ENCODE results near the gene NFYB. TPM values are rescaled to one million over a fixed set of nuclear protein-coding genes. Genes with fewer than 3 reads are reported as not detected.

Gene NFYB
- total RNA-seq, 6 experiments from 2014 or later = 20.0 to 33.3 (median 27.0) TPM

GRCh38 chr12:104154286-104154685, 16.3 kb upstream of the NFYB start:
- H3K27me3 Mint-ChIP-seq (ENCODE audit: insufficient read depth) = peaks cover 9% of the 10 kb centered on the region
- H3K27ac Mint-ChIP-seq = no peak overlapping the region
- H3K4me3 Mint-ChIP-seq = no peak overlapping the region
- H3K9me3 Mint-ChIP-seq = no peaks in the 10 kb centered on the region
- TF ChIP-seq CTCF (IDR thresholded peaks at IDR 0.05) = no peak
- H3K4me1 Mint-ChIP-seq (ENCODE audit: low read depth) = no peaks in the 10 kb centered on the region
- no peaks in the 10 kb centered on the region for H3K36me3 Mint-ChIP-seq (ENCODE audit: low read depth)
- no peak for DNase-seq

- H3K9me3 Mint-ChIP-seq = no peaks in the 10 kb centered on the region
Observed at GRCh38 chr12:104152685-104153241, 14.8 kb upstream of the NFYB start.

GRCh38 chr12:104150416-104150815, 12.4 kb upstream of the NFYB start:
- H3K27ac Mint-ChIP-seq = no peak overlapping the region
- no peak for TF ChIP-seq CTCF (IDR thresholded peaks at IDR 0.05)
- H3K4me3 Mint-ChIP-seq = no peak overlapping the region
- H3K4me1 Mint-ChIP-seq (ENCODE audit: low read depth) = no peaks in the 10 kb centered on the region
- H3K27me3 Mint-ChIP-seq (ENCODE audit: insufficient read depth) = peaks cover 16% of the 10 kb centered on the region
- no peak for DNase-seq
- H3K36me3 Mint-ChIP-seq (ENCODE audit: low read depth) = no peaks in the 10 kb centered on the region
- H3K9me3 Mint-ChIP-seq = no peaks in the 10 kb centered on the region

More at GRCh38 chr12:104152685-104153241, 14.8 kb upstream of the NFYB start:
- Mint-ChIP-seq H3K27me3 (ENCODE audit: insufficient read depth) (peaks cover 12% of the 10 kb centered on the region), H3K27ac (no peak overlapping the region), H3K36me3 (ENCODE audit: low read depth) (no peaks in the 10 kb centered on the region), H3K4me3 (no peak overlapping the region), H3K4me1 (ENCODE audit: low read depth) (no peaks in the 10 kb centered on the region)
- no peak for DNase-seq
- TF ChIP-seq CTCF (IDR thresholded peaks at IDR 0.05) = no peak

- Mint-ChIP-seq H3K36me3 (ENCODE audit: low read depth) (no peaks in the 10 kb centered on the region), H3K4me1 (ENCODE audit: low read depth) (no peaks in the 10 kb centered on the region), H3K4me3 (no peak overlapping the region), H3K27me3 (ENCODE audit: insufficient read depth) (peaks cover 16% of the 10 kb centered on the region), H3K9me3 (no peaks in the 10 kb centered on the region), H3K27ac (no peak overlapping the region)
- DNase-seq = no peak
- no peak for TF ChIP-seq CTCF (IDR thresholded peaks at IDR 0.05)
Observed at GRCh38 chr12:104147346-104147745, 9.3 kb upstream of the NFYB start.

GRCh38 chr12:104143918-104144317, 5.9 kb upstream of the NFYB start:
- no peak for DNase-seq
- TF ChIP-seq CTCF (IDR thresholded peaks at IDR 0.05) = no peak
- no peaks in the 10 kb centered on the region for H3K36me3 Mint-ChIP-seq (ENCODE audit: low read depth)
- peaks cover 7% of the 10 kb centered on the region for H3K27me3 Mint-ChIP-seq (ENCODE audit: insufficient read depth)
- H3K27ac Mint-ChIP-seq = no peak overlapping the region
- H3K4me3 Mint-ChIP-seq = no peak overlapping the region
- no peaks in the 10 kb centered on the region for H3K9me3 Mint-ChIP-seq
- H3K4me1 Mint-ChIP-seq (ENCODE audit: low read depth) = peaks cover 3% of the 10 kb centered on the region

- DNase-seq = no peak
- H3K4me1 Mint-ChIP-seq (ENCODE audit: low read depth) = peaks cover 6% of the 10 kb centered on the region
- no peak for TF ChIP-seq CTCF (IDR thresholded peaks at IDR 0.05)
- H3K27ac Mint-ChIP-seq = no peak overlapping the region
- no peak overlapping the region for H3K4me3 Mint-ChIP-seq
- no peaks in the 10 kb centered on the region for H3K36me3 Mint-ChIP-seq (ENCODE audit: low read depth)
- no peaks in the 10 kb centered on the region for H3K9me3 Mint-ChIP-seq
- H3K27me3 Mint-ChIP-seq (ENCODE audit: insufficient read depth) = peaks cover 3% of the 10 kb centered on the region
Observed at GRCh38 chr12:104143002-104143401, 5.0 kb upstream of the NFYB start.

All from HFFc6 (cell line).